Natural killer cell (primary cell): ENCODE measurements around the gene EIF4EBP2. TPM values are rescaled to one million over a fixed set of nuclear protein-coding genes. Genes with fewer than 3 reads are reported as not detected.

Experiments
- ATAC-seq, 3 donors: fragments of 150-1000 bp in 2 of 3; fragments of 200-7000 bp in 1 of 3; cut with Tn5 transposase; 1 replicate in 1 of 3; 2 replicates in 2 of 3; pipeline ENCODE4 v1.10.0; 2021; ENCODE audit warnings: mild to moderate bottlenecking in 2 of 3, moderate library complexity in 2 of 3
- DNase-seq, 2 donors: peaks; one replicate each; pipeline versions ENCODE4 v3.0.0 to v3.0.0-alpha.2; 2013 to 2021; ENCODE audit warnings: mixed read lengths in 1 of 2
- H3K27ac ChIP-seq: one replicate; pipeline ENCODE4 v1.5.1; 2013; ENCODE audit warnings: mild to moderate bottlenecking, low read length
- H3K27me3 ChIP-seq: one replicate; pipeline ENCODE4 v1.6.1; 2013; ENCODE audit warnings: low read length; ENCODE audit not compliant: control insufficient read depth, insufficient read depth
- H3K36me3 ChIP-seq: one replicate; pipeline ENCODE4 v1.6.1; 2013; ENCODE audit warnings: low read length; ENCODE audit not compliant: control insufficient read depth, insufficient read depth
- H3K4me1 ChIP-seq: one replicate; pipeline ENCODE4 v1.6.1; 2013; ENCODE audit warnings: low read length; ENCODE audit not compliant: control insufficient read depth, insufficient read depth
- H3K4me3 ChIP-seq: one replicate; pipeline ENCODE4 v1.5.1; 2013; ENCODE audit warnings: low read length
- H3K9me3 ChIP-seq: one replicate; pipeline ENCODE4 v1.6.1; 2013; ENCODE audit warnings: low read length; ENCODE audit not compliant: control insufficient read depth, insufficient read depth
- H3K27ac Mint-ChIP-seq, 2 donors: one replicate each; pipeline ENCODE4 v1.8.0; 2022; ENCODE audit warnings: mild to moderate bottlenecking in 2 of 2, mixed read lengths in 2 of 2, moderate library complexity in 1 of 2
- H3K27me3 Mint-ChIP-seq, 2 donors: one replicate each; pipeline ENCODE4 v1.8.0; 2022; ENCODE audit warnings: low read depth in 2 of 2, mixed read lengths in 2 of 2
- H3K36me3 Mint-ChIP-seq: one replicate; pipeline ENCODE4 v1.8.0; 2022; ENCODE audit warnings: mixed read lengths
- H3K4me1 Mint-ChIP-seq, 2 donors: one replicate each; pipeline ENCODE4 v1.8.0; 2022; ENCODE audit warnings: mixed read lengths in 2 of 2
- H3K4me3 Mint-ChIP-seq: one replicate; pipeline ENCODE4 v1.8.0; 2022; ENCODE audit warnings: mild to moderate bottlenecking, moderate library complexity, mixed read lengths
- H3K9me3 Mint-ChIP-seq, 2 donors: one replicate each; pipeline ENCODE4 v1.8.0; 2022; ENCODE audit warnings: mixed read lengths in 2 of 2
- CTCF ChIP-seq: fragments of 200-600 bp; IDR thresholded peaks from one replicate; pipeline ENCODE4 v1.8.0; 2022; ENCODE audit warnings: antibody characterized with exemption
- WGBS: methylation state at CpG from one replicate; pipeline ENCODE4 v1.1.7; 2013; ENCODE audit warnings: missing lambda C conversion rate; ENCODE audit not compliant: insufficient coverage; 5-methylcytosine and 5-hydroxymethylcytosine counted together
- intact Hi-C: fragments of 100-400 bp; cut with micrococcal nuclease; formaldehyde crosslinking; loops from one replicate; pipeline ENCODE4 v1.14.2; 2022
- total RNA-seq, 4 donors: library from RNA; stranded (reverse); fragments of 120-200 nt in 1 of 4; gene quantifications; one replicate each; pipeline versions ENCODE4 v1.2.3 to v1.2.4, GENCODE V29; 2013 to 2022

The EIF4EBP2 gene
- total RNA-seq, 3 donors from 2014 or later (not counting 1 experiment from before 2014, with no cell fraction given), result 60.6 to 71.6 (median 71.1) TPM

GRCh38 chr10:70475661-70476060, 71.7 kb downstream of the EIF4EBP2 start:
- no peak for ATAC-seq
- no peak overlapping the region for H3K4me3 ChIP-seq
- no peaks in the 10 kb centered on the region for H3K9me3 ChIP-seq
- no peak overlapping the region for H3K27ac ChIP-seq
- no peak for DNase-seq
- H3K4me1 ChIP-seq, result peaks cover 38% of the 10 kb centered on the region
- intact Hi-C loops, result no loop called here
- WGBS, result 77% methylated on average over 8 of the region's 8 CpGs
- peaks cover 18 to 38% of the 10 kb centered on the region in 2 donors for H3K4me1 Mint-ChIP-seq
- peaks cover 5% of the 10 kb centered on the region for H3K27me3 ChIP-seq
- no peak overlapping the region for H3K4me3 Mint-ChIP-seq
- no peak for TF ChIP-seq CTCF
- H3K36me3 Mint-ChIP-seq, result no peaks in the 10 kb centered on the region
- H3K27me3 Mint-ChIP-seq, result peaks cover 7 to 11% of the 10 kb centered on the region in 2 donors
- no peaks in the 10 kb centered on the region for H3K36me3 ChIP-seq
- no peaks in the 10 kb centered on the region for H3K9me3 Mint-ChIP-seq
- no peak overlapping the region for H3K27ac Mint-ChIP-seq

GRCh38 chr10:70476249-70477035, 72.5 kb downstream of the EIF4EBP2 start:
- H3K4me1 ChIP-seq, result peaks cover 42% of the 10 kb centered on the region
- H3K36me3 ChIP-seq, result no peaks in the 10 kb centered on the region
- H3K4me3 Mint-ChIP-seq, result peak overlapping the region; percentile 65
- TF ChIP-seq CTCF, result no peak
- intact Hi-C loops, result no loop called here
- H3K27me3 ChIP-seq, result peaks cover 5% of the 10 kb centered on the region
- peaks cover 21 to 41% of the 10 kb centered on the region in 2 donors for H3K4me1 Mint-ChIP-seq
- H3K27ac Mint-ChIP-seq, result peak overlapping the region in 1 of 2 donors; percentile 14
- no peaks in the 10 kb centered on the region for H3K36me3 Mint-ChIP-seq
- no peak overlapping the region for H3K27ac ChIP-seq
- ATAC-seq, result no peak
- DNase-seq, result peak in 1 of 2 donors; percentile 32
- H3K9me3 ChIP-seq, result no peaks in the 10 kb centered on the region
- peaks cover 10 to 13% of the 10 kb centered on the region in 2 donors for H3K27me3 Mint-ChIP-seq
- 52% methylated on average over 7 of the region's 7 CpGs for WGBS
- no peak overlapping the region for H3K4me3 ChIP-seq
- H3K9me3 Mint-ChIP-seq, result no peaks in the 10 kb centered on the region

- 5% methylated on average over 27 of the region's 27 CpGs for WGBS
- Mint-ChIP-seq H3K9me3 (no peaks in the 10 kb centered on the region), H3K4me1 (peaks cover 21 to 42% of the 10 kb centered on the region in 2 donors), H3K4me3 (peak overlapping the region; percentile 77), H3K27ac (peak overlapping the region; percentile 54 to 75), H3K36me3 (no peaks in the 10 kb centered on the region), H3K27me3 (peaks cover 11 to 13% of the 10 kb centered on the region in 2 donors)
- Histone ChIP-seq H3K27ac (no peak overlapping the region), H3K4me1 (peaks cover 42% of the 10 kb centered on the region), H3K27me3 (peaks cover 5% of the 10 kb centered on the region), H3K4me3 (no peak overlapping the region), H3K36me3 (no peaks in the 10 kb centered on the region), H3K9me3 (no peaks in the 10 kb centered on the region)
- intact Hi-C loops, result no loop called here
- ATAC-seq (peak; percentile 58 to 77 (median 73)), DNase-seq (peak; percentile 40 to 91)
- TF ChIP-seq CTCF, result no peak
These were observed 73.8 kb downstream of the EIF4EBP2 start for GRCh38 chr10:70477661-70478162.

Other genes starting within 250 kb of the EIF4EBP2 start
- gene SAR1A, start 233.6 kb upstream of the EIF4EBP2 start, total RNA-seq, result 100 to 1,000 TPM; 200 to 212 (median 206) TPM
- gene PPA1, start 170.7 kb upstream of the EIF4EBP2 start, total RNA-seq, result 10 to 100 TPM; 17.0 to 26.5 (median 19.2) TPM
- gene NPFFR1, start 120.1 kb upstream of the EIF4EBP2 start, total RNA-seq, result under 1 TPM in 1 of 3 donors, not detected in 2; 0.05 TPM
- 1 to 10 TPM; 1.2 to 1.5 (median 1.3) TPM for gene LRRC20, start 21.5 kb upstream of the EIF4EBP2 start, total RNA-seq
- gene NODAL, start 37.5 kb downstream of the EIF4EBP2 start, total RNA-seq, result not detected
- gene PALD1, start 74.6 kb downstream of the EIF4EBP2 start, total RNA-seq, result under 1 TPM in 1 of 3 donors, not detected in 2; 0.21 TPM
- gene PRF1, start 198.6 kb downstream of the EIF4EBP2 start, total RNA-seq, result 1,000 to 10,000 TPM; 1,641 to 2,133 (median 1,982) TPM